Mammary epithelial cell (primary cell): Measurements from ENCODE around the gene PLS1.

ENCODE experiments used
- CTCF ChIP-seq, 2 donors: IDR thresholded peaks in 1 of 2; conservative IDR thresholded peaks in 1 of 2; 2 replicates each; pipeline ENCODE4 v1.5.1; 2011 to 2012; ENCODE audit warnings: inconsistent platforms in 2 of 2, low read length in 2 of 2, mild to moderate bottlenecking in 2 of 2, control low read depth in 1 of 2, low read depth in 1 of 2; ENCODE audit not compliant: insufficient read depth in 1 of 2; ENCODE audit errors: extremely low read depth in 1 of 2
- EZH2 ChIP-seq: IDR thresholded peaks from 2 replicates; pipeline ENCODE4 v1.6.1; 2012; ENCODE audit warnings: low read length, inconsistent platforms, borderline replicate concordance

- TF ChIP-seq CTCF (conservative IDR thresholded peaks at IDR 0.05 in 1 of 2, IDR thresholded peaks at IDR 0.05 in 1 of 2; ENCODE audit: extremely low read depth in 1 of 2, insufficient read depth in 1 of 2, low read depth in 1 of 2, low read length in 2 of 2) = no peak
- TF ChIP-seq EZH2 = no peak
Measured at GRCh38 chr3:142597906-142598305, 1.7 kb downstream of the PLS1 start.
